HG02973 (cell line): Measurements from ENCODE around the gene DCDC2.
"Not testable (repeated sequence)": the region's sequence is repeated elsewhere in the genome, so short reads cannot be mapped to it uniquely, and the experiment has no call there.

ENCODE experiments used
- ATAC-seq: cut with Tn5 transposase; IDR thresholded peaks from one replicate; pipeline ENCODE4 v1.9.1; 2021; ENCODE audit warnings: moderate library complexity; ENCODE audit not compliant: unreplicated experiment

The DCDC2 gene

DNA sequence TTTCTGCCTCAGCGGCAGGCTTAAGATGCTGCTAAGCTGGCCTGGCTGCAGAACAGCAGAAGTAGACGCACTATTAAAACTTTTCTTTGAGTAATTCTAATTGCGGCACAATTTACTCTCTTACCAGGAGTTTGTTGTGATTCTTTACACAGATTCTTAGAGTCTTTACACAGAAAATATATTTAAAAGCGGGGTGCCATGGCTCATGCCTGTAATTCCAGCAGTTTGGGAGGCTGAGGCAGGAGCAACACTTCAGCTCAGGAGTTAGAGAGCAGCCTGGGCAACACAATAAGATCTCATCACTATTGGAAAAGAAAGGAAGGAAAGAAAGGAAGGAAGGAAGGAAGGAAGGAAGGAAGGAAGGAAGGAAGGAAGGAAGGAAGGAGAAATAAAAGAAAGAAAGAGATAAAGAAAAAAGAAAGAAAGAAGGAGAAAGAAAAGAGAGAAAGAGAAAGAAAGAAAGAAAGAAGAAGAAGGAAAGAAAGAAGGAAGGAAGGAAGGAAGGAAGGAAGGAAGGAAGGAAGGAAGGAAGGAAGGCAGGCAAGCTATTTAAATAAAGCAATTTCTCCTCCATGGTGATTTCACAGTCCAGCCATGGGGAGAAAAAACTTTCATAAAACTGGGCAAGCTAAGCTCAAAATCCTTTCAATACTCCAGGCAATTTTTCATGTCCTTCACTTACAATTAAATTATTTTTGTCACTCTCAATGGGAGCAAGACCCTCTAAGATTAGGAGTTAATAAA, 23.8 kb upstream of the DCDC2 start:
- ATAC-seq: no peak

DNA sequence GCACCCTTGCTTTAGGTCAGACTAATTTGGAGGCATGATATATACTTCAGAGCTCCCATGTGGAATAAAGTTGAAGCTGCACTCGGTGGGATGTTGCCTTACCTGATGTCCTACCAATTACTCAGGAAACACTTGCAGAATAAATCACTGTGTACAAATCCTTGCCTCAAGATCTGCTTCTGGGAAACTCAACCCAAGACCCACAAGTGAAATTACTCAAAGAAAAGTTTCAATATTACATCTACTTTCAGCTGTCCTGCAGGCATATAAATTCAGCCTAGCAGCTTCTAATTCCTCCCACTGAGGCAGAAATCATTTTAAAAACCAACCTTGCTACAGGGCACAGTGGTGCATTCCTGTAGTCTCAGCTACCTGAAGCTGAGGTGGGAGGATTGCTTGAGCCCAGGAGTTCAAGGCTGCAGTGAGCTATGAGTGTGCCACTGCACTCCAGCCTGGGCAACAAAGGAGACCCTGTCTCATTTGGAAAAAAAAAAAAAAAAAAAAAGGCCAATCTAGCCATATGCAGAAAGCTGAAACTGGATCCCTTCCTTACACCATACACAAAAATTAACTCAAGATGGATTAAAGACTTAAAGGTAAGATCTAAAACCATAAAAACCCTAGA, 20.7 kb upstream of the DCDC2 start:
- no peak for ATAC-seq

DNA sequence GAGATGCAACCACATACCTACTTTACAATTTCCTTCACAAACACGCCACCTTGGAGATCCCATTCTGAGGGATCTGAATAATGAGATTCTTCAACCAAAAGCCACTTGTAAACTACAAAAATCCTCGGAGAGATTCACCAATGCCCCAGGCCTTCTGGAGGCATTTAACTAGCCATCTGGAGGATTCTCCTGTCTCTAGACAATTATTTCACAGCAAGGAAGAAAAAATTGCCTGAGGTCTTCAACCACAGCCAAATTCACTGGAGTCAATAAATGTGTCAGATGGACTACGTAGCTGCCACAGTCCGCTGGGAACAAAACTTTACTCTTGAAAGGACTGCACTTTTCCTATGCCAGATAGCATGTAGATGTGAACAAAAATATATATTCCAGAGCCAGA, 19.0 kb upstream of the DCDC2 start:
- no peak for ATAC-seq

- ATAC-seq: no peak
These were observed 16.8 kb upstream of the DCDC2 start for GRCh38 chr6:24374612-24375011.

DNA sequence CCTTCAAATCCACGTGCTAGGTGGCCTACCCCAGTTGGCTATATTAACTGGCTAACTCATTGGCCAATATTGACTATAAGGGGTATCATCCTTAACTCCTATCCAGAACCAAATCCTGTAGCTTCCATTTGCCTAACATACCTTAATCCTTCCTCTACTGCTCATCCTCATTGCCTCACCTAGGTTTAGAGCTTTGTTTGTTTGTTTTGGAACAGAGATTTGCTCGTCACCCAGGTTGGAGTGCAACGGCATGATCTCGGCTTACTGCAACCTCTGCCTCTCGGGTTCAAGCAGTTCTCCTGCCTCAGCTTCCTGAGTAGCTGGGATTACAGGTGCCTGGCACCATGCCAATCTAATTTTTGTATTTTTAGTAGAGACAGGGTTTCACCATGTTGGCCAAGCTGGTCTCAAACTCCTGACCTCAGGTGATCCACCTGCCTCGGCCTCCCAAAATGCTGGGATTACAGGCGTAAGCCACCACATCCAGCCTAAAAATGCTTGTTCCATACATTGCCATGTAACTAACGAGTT, 7.3 kb upstream of the DCDC2 start:
- ATAC-seq: not testable (repeated sequence)

GRCh38 chr6:24362363-24362762, 4.5 kb upstream of the DCDC2 start:
- ATAC-seq: not testable (repeated sequence)

DNA sequence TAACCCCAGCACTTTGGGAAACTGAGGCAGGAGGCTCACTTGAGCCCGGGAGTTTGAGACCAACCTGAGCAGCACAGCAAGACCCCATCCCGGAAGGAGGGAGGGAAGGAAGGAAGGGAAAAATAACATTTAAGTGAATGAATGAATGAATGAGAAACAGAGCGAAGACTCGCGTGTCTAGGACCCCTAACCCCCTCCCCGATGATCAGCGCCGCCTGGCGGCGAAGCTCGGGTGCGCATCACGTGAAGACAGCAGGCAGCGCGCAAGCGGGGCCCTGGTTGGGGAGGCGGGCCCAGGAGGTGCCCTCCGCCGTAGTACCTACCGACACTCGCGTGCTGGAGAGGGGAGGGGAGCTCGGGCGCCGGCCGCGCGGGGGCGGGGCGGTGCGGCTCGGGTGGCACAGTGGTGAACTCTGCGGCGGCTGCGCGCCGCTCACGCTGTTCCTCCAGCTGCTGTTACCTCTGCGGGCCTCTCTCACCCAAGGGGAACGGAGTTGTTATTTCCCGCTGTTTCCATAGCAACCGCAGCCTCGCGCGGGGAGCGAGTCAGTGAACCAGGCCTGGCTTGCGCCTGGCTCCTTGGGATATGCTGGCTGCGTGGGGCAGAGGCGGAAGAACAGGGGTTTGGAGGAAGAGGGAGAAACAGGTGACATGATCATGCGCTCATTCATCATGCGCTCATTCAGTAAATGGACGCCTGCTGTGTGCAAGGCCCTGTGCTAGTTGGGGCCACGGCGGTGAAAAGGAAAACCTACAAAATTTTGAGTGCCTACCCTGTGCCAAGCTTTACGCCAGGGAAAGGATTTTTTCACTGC, 2.0 kb upstream of the DCDC2 start:
- ATAC-seq: peak; percentile 78

DNA sequence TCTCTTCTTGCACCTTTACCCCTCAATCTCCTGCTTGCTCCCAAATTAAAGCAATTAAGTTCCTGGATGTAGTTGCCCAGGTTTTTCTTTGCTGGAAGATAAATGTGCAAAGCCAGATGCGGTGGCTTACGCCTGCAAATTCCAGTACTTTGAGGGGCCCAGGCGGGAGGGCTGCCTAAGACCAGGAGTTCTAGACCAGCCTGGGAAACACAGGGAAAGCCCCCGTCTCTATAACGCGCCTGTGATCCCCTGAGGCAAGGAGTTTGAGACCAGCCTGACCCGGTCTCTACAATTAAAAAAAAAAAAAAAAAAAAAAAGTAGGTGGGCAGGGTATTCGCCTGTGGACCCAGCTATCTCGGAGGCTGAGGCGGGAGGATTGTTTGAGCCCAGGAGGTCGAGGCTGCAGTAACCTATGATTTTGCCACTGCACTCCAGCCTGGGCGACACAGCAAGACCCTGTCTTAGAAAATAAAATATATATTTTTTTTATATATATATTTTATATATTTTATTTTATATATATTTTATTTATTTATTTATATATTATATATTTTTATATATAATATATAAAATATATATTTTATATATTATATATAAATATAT, 461 bp upstream of the DCDC2 start:
- ATAC-seq: no peak

- ATAC-seq: no peak
These were observed 1.4 kb downstream of the DCDC2 start for GRCh38 chr6:24356310-24356973.

DNA sequence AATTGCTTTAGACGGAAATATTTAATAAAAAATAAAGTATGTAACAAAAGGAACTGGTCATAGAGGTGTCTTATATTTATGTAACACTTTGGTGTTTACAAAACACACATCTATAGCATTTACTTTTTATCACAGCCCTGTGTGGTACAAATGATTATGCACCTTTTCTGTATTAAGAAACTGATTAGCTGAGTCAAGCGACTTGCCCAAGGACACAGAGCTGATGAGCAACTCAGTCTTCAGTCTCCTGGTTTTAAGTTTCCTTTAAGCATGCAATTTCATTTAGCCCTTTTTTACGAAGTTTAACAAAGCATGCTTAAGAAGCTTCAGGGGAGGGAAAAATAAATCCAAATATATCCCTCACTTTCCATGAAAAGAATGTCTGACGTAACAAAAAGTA, 2.5 kb downstream of the DCDC2 start:
- ATAC-seq: no peak

GRCh38 chr6:24353861-24354260, 4.0 kb downstream of the DCDC2 start:
- ATAC-seq: no peak

- ATAC-seq: no peak
These were observed 5.4 kb downstream of the DCDC2 start for GRCh38 chr6:24352434-24352833.

DNA sequence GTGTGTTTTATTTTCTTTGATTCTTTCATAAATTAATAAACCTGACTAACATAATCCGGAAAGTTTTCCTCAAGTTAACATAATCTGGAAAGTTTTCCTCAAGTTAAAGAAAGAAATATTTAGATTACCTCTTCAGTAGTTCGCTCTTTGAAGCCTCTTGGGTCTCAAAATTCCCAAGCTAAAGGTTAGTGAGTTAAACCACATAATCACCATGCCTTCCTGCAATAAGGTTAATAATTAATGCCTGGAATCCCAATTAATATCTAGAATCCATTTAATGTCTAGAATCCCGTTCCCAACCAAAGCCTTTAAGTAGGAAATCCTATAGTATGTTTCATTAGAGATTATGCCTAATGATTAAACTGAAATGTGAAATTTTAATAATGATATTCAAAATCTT, 12.9 kb downstream of the DCDC2 start:
- no peak for ATAC-seq

- ATAC-seq: no peak
These were observed 16.6 kb downstream of the DCDC2 start for GRCh38 chr6:24340998-24341938.

GRCh38 chr6:24339932-24340331, 17.9 kb downstream of the DCDC2 start:
- ATAC-seq: no peak

DNA sequence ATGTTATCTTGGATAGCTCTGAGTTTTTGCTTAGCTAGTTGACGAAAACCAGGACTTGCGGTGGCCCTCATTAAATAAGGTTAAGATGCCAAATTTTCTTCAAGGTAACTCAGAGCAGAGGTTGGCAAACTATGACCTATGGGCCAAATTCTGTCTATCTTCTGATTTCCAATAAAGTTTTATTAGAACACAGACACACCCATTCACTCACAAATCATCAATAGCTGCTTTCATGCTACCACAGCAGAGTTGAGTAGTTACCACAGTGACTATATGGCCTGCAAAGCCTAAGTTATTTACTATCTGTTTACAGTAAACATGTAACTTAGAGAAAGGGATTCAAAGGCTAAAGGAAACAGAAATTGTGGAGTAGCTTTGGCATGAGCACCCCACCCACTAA, 23.6 kb downstream of the DCDC2 start:
- ATAC-seq: no peak

- ATAC-seq: no peak
These were observed 25.5 kb downstream of the DCDC2 start for GRCh38 chr6:24332317-24332716.

DNA sequence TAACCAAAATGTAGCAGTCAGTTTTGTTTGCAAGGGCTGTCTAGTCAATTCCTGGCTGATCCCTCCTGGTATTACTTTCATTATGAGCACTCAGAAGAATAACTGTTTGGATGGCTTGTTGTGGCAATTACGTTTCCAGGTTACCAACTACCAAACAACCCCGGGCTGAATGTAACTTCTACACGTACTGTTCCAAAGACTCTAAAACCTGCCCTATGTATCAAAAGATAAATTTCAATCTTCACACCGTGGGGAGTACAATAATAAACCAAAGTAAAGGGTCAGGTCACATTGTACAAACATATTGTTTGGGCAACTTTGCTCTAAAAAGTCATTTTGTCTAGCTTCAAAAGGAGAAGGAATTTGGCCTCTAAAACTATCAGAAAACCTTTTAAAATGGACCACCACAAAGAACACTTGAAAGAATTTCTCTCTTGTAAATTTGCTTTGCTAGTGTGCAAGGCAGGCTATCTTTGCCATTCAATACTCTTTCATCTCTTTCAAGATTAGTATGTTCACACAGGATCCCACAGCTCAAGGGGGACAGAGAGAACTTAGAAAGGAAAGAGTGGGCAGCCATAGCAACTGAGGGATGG, 27.6 kb downstream of the DCDC2 start:
- ATAC-seq: no peak

DNA sequence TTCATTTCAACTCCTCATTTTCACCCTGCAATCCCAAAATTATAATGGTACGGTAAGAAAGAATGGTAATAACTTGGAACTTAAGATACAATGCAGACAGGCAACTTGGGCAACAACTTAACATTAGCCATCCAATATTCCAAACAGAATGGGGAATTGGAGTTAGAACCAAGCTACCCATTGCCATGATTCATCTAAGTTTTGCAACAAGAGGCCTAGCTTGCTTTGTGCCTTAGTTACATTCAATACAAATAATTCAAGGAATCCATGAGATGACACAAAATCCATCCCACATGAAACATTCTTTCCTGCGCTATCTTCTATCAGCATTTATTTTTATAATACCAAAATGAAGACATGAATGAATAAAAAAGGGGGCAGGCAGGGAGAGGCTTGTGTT, 28.4 kb downstream of the DCDC2 start:
- ATAC-seq: no peak
